T-helper 17 cell (primary cell): Measurements from ENCODE around the gene CACNA2D2. TPM values are rescaled to one million over a fixed set of nuclear protein-coding genes. Genes with fewer than 3 reads are reported as not detected.

Source experiments
- ATAC-seq: fragments of 150-1000 bp; cut with Tn5 transposase; 2 replicates; pipeline ENCODE4 v1.10.0; 2021; ENCODE audit warnings: mild to moderate bottlenecking, moderate library complexity
- DNase-seq, 3 donors: peaks; one replicate each; pipeline versions ENCODE4 v3.0.0 to v3.0.0-alpha.2; 2020 to 2021
- H3K9me3 ChIP-seq: one replicate; pipeline ENCODE4 v1.7.0; 2013; ENCODE audit warnings: low read length, mild to moderate bottlenecking; ENCODE audit not compliant: control insufficient read depth, poor library complexity, severe bottlenecking
- H3K27ac Mint-ChIP-seq: one replicate; pipeline ENCODE4 v1.8.0; 2022; ENCODE audit warnings: mild to moderate bottlenecking, moderate library complexity, mixed read lengths
- H3K27me3 Mint-ChIP-seq: one replicate; pipeline ENCODE4 v1.8.0; 2022; ENCODE audit warnings: mixed read lengths
- H3K36me3 Mint-ChIP-seq: one replicate; pipeline ENCODE4 v1.8.0; 2022; ENCODE audit warnings: low read depth, mixed read lengths
- H3K4me1 Mint-ChIP-seq: one replicate; pipeline ENCODE4 v1.8.0; 2022; ENCODE audit warnings: mild to moderate bottlenecking, mixed read lengths
- H3K4me3 Mint-ChIP-seq: one replicate; pipeline ENCODE4 v1.8.0; 2022; ENCODE audit warnings: mild to moderate bottlenecking, moderate library complexity, mixed read lengths
- total RNA-seq, 4 donors: library from RNA in 2 of 4; stranded (reverse) in 2 of 4; gene quantifications; one replicate each; pipeline ENCODE4 v1.2.3 and lab custom pipeline; 2022 to 2026

Gene CACNA2D2
- total RNA-seq, 2 donors from 2014 or later, result 2.2 to 3.5 TPM

- DNase-seq (peak in 2 of 3 donors; percentile 40 to 58), ATAC-seq (no peak)
- no peaks in the 10 kb centered on the region for H3K9me3 ChIP-seq
- Mint-ChIP-seq H3K27ac (peak overlapping the region; percentile 32), H3K36me3 (no peaks in the 10 kb centered on the region), H3K4me1 (peaks cover 29% of the 10 kb centered on the region), H3K4me3 (no peak overlapping the region), H3K27me3 (no peaks in the 10 kb centered on the region)
Observed at GRCh38 chr3:50324351-50325112, 178.9 kb downstream of the CACNA2D2 start.

DNA sequence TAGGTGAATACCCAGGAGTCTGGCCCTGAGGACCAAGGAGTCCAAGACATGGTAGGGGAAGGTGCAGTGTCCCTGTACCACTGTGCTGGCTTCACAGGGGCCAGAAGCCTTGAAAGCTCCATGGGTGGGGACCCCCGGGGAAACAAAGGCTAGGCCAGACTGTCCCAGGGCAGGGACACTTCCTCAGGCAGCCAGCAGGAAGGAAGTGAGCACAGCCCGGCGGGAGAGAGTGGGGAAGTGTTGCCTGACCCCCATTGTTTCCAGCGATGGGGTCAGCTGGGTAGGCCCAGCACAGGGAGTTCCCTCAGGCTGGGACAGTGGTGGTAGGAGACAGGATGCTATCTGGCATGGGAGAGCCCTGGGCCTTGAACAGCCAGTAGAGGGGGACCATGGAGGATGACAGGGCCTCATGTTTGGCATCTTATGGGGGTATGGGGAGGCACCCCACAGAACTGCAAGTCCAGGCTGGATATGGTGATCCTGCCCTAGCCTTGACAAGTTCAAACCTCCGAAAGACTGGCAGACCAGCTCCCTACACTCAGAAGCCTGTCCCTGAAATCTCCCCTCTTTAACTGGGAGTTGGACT is 179.7 kb downstream of the CACNA2D2 start:
- H3K4me3 Mint-ChIP-seq, result no peak overlapping the region
- H3K9me3 ChIP-seq, result no peaks in the 10 kb centered on the region
- H3K36me3 Mint-ChIP-seq, result no peaks in the 10 kb centered on the region
- no peak overlapping the region for H3K27ac Mint-ChIP-seq
- DNase-seq, result no peak
- no peak for ATAC-seq
- peaks cover 32% of the 10 kb centered on the region for H3K4me1 Mint-ChIP-seq
- no peaks in the 10 kb centered on the region for H3K27me3 Mint-ChIP-seq

- no peaks in the 10 kb centered on the region for H3K27me3 Mint-ChIP-seq
- ATAC-seq (no peak), DNase-seq (no peak)
- no peaks in the 10 kb centered on the region for H3K9me3 ChIP-seq
- no peak overlapping the region for H3K4me3 Mint-ChIP-seq
- H3K4me1 Mint-ChIP-seq, result peaks cover 30% of the 10 kb centered on the region
- H3K27ac Mint-ChIP-seq, result no peak overlapping the region
- no peaks in the 10 kb centered on the region for H3K36me3 Mint-ChIP-seq
Observed at GRCh38 chr3:50323092-50323600, 180.3 kb downstream of the CACNA2D2 start.

DNA sequence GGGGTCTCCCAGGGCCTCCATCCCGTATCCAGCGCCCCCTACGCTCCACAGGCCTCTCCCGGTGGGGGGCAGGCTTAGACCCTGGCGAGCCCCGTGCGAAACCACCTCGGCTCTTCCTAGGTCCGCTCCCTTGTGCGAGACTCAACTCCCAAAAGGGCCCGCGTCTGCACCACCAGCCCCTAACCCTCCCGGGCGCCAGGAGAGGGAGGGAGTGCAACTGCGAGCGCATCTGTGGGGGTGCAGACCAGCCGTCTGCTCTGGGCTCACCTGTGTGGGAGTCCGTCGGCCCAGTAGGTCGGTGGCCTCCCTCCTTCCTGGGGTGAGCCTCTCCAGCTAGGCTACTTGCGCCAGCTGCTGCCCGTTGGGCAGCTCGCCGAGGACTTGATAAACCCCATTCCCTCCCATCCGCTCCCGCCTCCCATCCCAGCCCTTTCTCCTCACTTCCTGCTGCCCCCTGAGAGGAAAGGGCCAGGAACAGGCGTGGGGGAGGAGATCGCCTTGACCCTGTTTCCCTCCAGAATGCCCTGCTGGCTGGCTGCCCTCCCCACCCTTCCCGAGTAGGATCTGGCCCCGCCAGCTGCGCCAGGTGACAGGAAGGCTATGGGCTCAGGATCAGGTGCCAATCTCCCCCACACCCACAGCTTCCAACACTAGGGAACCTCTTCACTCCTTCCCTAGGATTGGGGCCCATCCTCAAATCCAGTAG is 180.9 kb downstream of the CACNA2D2 start, which contains the start of gene HYAL2:
TSS of gene HYAL2 (minus strand) at position 360 of the 706 bp plus-strand sequence. CDS start 2,256 bp downstream, outside the sequence.
- ATAC-seq, result no peak
- no peaks in the 10 kb centered on the region for H3K27me3 Mint-ChIP-seq
- no peaks in the 10 kb centered on the region for H3K36me3 Mint-ChIP-seq
- H3K9me3 ChIP-seq, result no peaks in the 10 kb centered on the region
- H3K4me1 Mint-ChIP-seq, result peaks cover 33% of the 10 kb centered on the region
- peak within 1 kb of the TSS; percentile 59 for H3K27ac Mint-ChIP-seq
- H3K4me3 Mint-ChIP-seq, result peak within 1 kb of the TSS; percentile 89
- DNase-seq, result no peak

DNA sequence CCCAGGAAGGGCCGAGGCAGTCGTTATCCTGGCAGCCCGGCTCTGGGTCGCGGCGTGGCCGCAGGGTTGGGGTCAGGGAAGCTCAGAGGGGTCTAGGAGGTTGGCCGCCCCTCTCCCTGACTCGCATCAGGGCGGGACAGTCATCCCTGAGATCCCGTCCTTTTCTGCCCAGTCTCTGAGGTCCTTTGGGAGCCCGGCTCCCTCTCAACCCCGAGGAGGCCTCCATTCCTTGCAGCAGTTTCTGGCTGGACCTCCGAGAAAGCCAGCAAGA is 181.4 kb downstream of the CACNA2D2 start:
- Mint-ChIP-seq H3K36me3 (no peaks in the 10 kb centered on the region), H3K4me1 (peaks cover 33% of the 10 kb centered on the region), H3K27me3 (no peaks in the 10 kb centered on the region), H3K27ac (no peak overlapping the region), H3K4me3 (peak overlapping the region; percentile 56)
- H3K9me3 ChIP-seq, result no peaks in the 10 kb centered on the region
- DNase-seq, result no peak
- ATAC-seq, result no peak

GRCh38 chr3:50321336-50322114 is 181.9 kb downstream of the CACNA2D2 start:
- H3K4me1 Mint-ChIP-seq, result peaks cover 33% of the 10 kb centered on the region
- no peaks in the 10 kb centered on the region for H3K36me3 Mint-ChIP-seq
- peak overlapping the region; percentile 59 for H3K27ac Mint-ChIP-seq
- peak; percentile 75 for ATAC-seq
- H3K4me3 Mint-ChIP-seq, result peak overlapping the region; percentile 89
- no peaks in the 10 kb centered on the region for H3K27me3 Mint-ChIP-seq
- no peaks in the 10 kb centered on the region for H3K9me3 ChIP-seq
- peak; percentile 68 to 69 (median 68) for DNase-seq

DNA sequence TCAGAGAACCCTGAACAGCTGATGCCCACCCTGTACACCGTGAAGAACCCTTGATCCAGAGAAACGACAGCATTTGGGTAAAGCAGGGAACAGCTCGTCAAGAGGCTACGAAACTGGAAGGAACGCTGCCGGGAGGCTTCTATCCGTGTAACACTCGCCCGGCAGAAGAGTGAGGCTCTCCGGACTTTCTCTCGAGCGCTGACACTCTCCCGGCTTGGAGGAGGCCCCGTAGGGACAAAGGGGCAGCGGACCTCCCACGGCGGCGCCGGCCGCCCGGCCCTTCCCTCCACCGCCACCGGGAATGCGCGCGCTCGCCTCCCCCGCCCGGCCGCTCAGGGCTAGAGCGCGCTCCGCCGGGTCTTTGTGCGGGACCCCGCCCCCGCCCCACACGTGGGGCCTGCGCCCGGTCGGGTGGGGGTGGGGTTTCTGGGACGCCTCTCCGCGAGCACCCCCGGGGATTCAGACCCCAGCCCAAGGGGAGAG is 182.5 kb downstream of the CACNA2D2 start:
- H3K27ac Mint-ChIP-seq, result peak overlapping the region; percentile 75
- H3K4me1 Mint-ChIP-seq, result peaks cover 38% of the 10 kb centered on the region
- H3K9me3 ChIP-seq, result no peaks in the 10 kb centered on the region
- ATAC-seq (peak; percentile 45), DNase-seq (peak in 2 of 3 donors; percentile 51 to 61)
- no peaks in the 10 kb centered on the region for H3K27me3 Mint-ChIP-seq
- peak overlapping the region; percentile 89 for H3K4me3 Mint-ChIP-seq
- H3K36me3 Mint-ChIP-seq, result no peaks in the 10 kb centered on the region

- H3K36me3 Mint-ChIP-seq, result no peaks in the 10 kb centered on the region
- H3K4me3 Mint-ChIP-seq, result peak overlapping the region; percentile 89
- H3K9me3 ChIP-seq, result no peaks in the 10 kb centered on the region
- H3K27ac Mint-ChIP-seq, result peak overlapping the region; percentile 75
- H3K27me3 Mint-ChIP-seq, result no peaks in the 10 kb centered on the region
- DNase-seq (no peak), ATAC-seq (no peak)
- peaks cover 38% of the 10 kb centered on the region for H3K4me1 Mint-ChIP-seq
Observed at GRCh38 chr3:50319894-50320625, 183.4 kb downstream of the CACNA2D2 start.

GRCh38 chr3:50319181-50319893 is 184.1 kb downstream of the CACNA2D2 start:
- ATAC-seq (no peak), DNase-seq (no peak)
- peaks cover 33% of the 10 kb centered on the region for H3K4me1 Mint-ChIP-seq
- no peaks in the 10 kb centered on the region for H3K27me3 Mint-ChIP-seq
- H3K9me3 ChIP-seq, result no peaks in the 10 kb centered on the region
- no peaks in the 10 kb centered on the region for H3K36me3 Mint-ChIP-seq
- H3K4me3 Mint-ChIP-seq, result no peak overlapping the region
- no peak overlapping the region for H3K27ac Mint-ChIP-seq

DNA sequence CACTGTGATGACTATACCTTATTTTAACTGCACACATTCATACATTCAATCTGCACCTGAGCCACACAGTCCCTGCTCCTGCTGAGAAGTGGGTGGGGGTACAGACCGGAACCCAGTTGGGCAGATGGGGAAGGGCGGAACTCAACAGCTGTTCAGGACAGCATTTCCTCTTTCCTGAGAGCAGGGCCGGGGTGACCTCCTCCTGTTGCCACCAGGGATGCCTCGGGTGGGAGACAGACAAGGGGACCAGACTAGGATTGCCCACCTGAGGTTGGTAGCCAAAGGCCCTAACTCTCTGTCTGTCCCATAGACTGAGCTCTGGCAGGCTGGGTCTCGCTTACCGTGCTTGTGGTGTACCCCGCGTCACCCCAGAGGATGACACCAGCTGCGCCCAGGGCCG is 184.8 kb downstream of the CACNA2D2 start:
- Mint-ChIP-seq H3K36me3 (no peaks in the 10 kb centered on the region), H3K27ac (no peak overlapping the region), H3K4me1 (peaks cover 33% of the 10 kb centered on the region)

DNA sequence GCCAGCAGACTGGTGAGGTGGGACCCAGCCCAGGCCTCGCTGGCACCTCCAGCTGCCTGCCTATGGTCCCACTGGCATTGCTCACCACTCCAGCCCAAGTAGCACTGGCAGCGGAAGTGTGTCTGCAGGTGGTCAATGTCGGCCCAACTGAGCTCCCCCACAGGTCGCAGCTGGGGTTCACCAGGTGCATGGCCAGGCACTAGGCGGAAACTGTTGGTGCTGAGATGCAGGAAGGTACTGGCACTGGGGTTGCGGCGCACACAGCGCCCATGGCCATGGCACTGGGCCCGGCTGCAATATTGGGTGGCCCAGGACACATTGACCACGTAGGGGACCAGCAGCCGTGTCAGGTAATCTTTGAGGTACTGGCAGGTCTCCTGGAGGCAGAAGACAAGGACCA is 185.3 kb downstream of the CACNA2D2 start:
- Mint-ChIP-seq H3K4me3 (no peak overlapping the region), H3K36me3 (no peaks in the 10 kb centered on the region), H3K27ac (no peak overlapping the region), H3K27me3 (no peaks in the 10 kb centered on the region), H3K4me1 (peaks cover 33% of the 10 kb centered on the region)
- no peak for ATAC-seq
- no peaks in the 10 kb centered on the region for H3K9me3 ChIP-seq
- DNase-seq, result no peak

More for the DNA sequence above, 184.8 kb downstream of the CACNA2D2 start:
- no peaks in the 10 kb centered on the region for H3K9me3 ChIP-seq
- no peak for ATAC-seq
- Mint-ChIP-seq H3K4me3 (no peak overlapping the region), H3K27me3 (no peaks in the 10 kb centered on the region)
- no peak for DNase-seq

DNA sequence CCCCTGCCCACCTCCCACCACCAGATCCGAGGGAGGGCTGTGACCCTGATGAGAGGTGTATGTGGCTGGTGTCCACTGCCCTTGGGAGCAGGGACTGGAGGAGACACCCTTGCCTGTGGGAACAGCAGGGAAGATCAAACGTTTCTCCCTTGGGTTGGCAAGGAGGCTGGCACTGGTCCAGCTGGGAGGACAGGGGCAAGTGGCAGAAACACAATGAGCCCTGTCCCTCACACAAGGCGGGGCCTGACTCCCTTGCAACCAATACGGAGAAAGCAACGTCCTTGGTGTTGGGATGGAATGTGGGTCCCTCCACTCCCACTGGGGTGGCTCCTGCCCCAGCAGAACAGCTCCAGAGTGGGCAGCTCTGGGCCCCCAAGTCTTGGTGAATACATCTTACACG is 186.1 kb downstream of the CACNA2D2 start:
- Mint-ChIP-seq H3K4me1 (peaks cover 32% of the 10 kb centered on the region), H3K27me3 (no peaks in the 10 kb centered on the region), H3K4me3 (no peak overlapping the region), H3K36me3 (no peaks in the 10 kb centered on the region), H3K27ac (peak overlapping the region; percentile 99)
- no peaks in the 10 kb centered on the region for H3K9me3 ChIP-seq
- DNase-seq (no peak), ATAC-seq (no peak)
